SU-DHL-6 (cell line): Measurements from ENCODE around the gene CCDC110.

Experiments
- EZH2phosphoT487 ChIP-seq: fragments of 200-600 bp; sonication (generic), shearing (Covaris generic); conservative IDR thresholded peaks from 2 replicates; pipeline ENCODE4 v1.6.1; 2018; ENCODE audit warnings: mild to moderate bottlenecking, antibody characterized with exemption, low read length, moderate library complexity, mixed read lengths
- TF ChIP-seq, protein P1 (sequence below): fragments of 200-600 bp; sonication (generic); IDR thresholded peaks from one replicate; pipeline ENCODE4 v1.5.1; 2017; ENCODE audit warnings: antibody characterized with exemption, mild to moderate bottlenecking, low read length, moderate library complexity; ENCODE audit not compliant: insufficient read depth, poor library complexity, severe bottlenecking

GRCh38 chr4:185470501-185471195 lies 885 bp downstream of the CCDC110 start:
- TF ChIP-seq, protein P1, sequence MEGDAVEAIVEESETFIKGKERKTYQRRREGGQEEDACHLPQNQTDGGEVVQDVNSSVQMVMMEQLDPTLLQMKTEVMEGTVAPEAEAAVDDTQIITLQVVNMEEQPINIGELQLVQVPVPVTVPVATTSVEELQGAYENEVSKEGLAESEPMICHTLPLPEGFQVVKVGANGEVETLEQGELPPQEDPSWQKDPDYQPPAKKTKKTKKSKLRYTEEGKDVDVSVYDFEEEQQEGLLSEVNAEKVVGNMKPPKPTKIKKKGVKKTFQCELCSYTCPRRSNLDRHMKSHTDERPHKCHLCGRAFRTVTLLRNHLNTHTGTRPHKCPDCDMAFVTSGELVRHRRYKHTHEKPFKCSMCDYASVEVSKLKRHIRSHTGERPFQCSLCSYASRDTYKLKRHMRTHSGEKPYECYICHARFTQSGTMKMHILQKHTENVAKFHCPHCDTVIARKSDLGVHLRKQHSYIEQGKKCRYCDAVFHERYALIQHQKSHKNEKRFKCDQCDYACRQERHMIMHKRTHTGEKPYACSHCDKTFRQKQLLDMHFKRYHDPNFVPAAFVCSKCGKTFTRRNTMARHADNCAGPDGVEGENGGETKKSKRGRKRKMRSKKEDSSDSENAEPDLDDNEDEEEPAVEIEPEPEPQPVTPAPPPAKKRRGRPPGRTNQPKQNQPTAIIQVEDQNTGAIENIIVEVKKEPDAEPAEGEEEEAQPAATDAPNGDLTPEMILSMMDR, result no peak
- no peak for TF ChIP-seq EZH2phosphoT487
